Tibial nerve (tissue), 4 donors: ENCODE measurements around the gene TMEM82. TPM values are rescaled to one million over a fixed set of nuclear protein-coding genes. Genes with fewer than 3 reads are reported as not detected.

Source experiments
- DNase-seq, 2 donors: peaks; one replicate each; pipeline ENCODE4 v3.0.0-alpha.2; 2019; ENCODE audit warnings: low spot score in 2 of 2
- H3K27ac ChIP-seq, 4 donors: fragments of 200-600 bp; sonication (generic) in 3 of 4; one replicate each; pipeline ENCODE4 v1.5.1; 2017 to 2019; ENCODE audit warnings: mild to moderate bottlenecking in 1 of 4
- H3K27me3 ChIP-seq, 2 donors: fragments of 200-600 bp; sonication (generic) in 1 of 2; one replicate each; pipeline versions ENCODE4 v1.5.1 to v1.6.0; 2017 to 2019
- H3K36me3 ChIP-seq, 3 donors: fragments of 200-600 bp; sonication (generic); one replicate each; pipeline ENCODE4 v1.5.1; 2018 to 2019
- H3K4me1 ChIP-seq, 4 donors: fragments of 200-600 bp; sonication (generic) in 3 of 4; one replicate each; pipeline ENCODE4 v1.5.1; 2017 to 2019
- H3K4me3 ChIP-seq, 4 donors: fragments of 200-600 bp; sonication (generic) in 3 of 4; one replicate each; pipeline ENCODE4 v1.5.1; 2017 to 2019; ENCODE audit warnings: mild to moderate bottlenecking in 1 of 4, moderate library complexity in 1 of 4
- H3K9me3 ChIP-seq, 4 donors: fragments of 200-600 bp; sonication (generic) in 3 of 4; one replicate each; pipeline ENCODE4 v1.5.1; 2017 to 2019
- CTCF ChIP-seq, 5 experiments: fragments of 200-600 bp in 3 of 5; fragments of 450-650 bp in 2 of 5; sonication (generic) in 3 of 5; IDR thresholded peaks; one replicate each; pipeline ENCODE4 v1.5.1; 2016 to 2019; ENCODE audit warnings: antibody characterized with exemption in 5 of 5, mild to moderate bottlenecking in 3 of 5, moderate library complexity in 2 of 5
- EP300 ChIP-seq, 2 donors: sonication (generic); formaldehyde crosslinking; IDR thresholded peaks; one replicate each; pipeline ENCODE4 v1.6.1; 2017; ENCODE audit warnings: antibody characterized with exemption in 2 of 2, mild to moderate bottlenecking in 1 of 2
- POLR2A ChIP-seq, 2 donors: fragments of 450-650 bp; IDR thresholded peaks; one replicate each; pipeline ENCODE4 v1.6.1; 2017; ENCODE audit warnings: antibody characterized with exemption in 2 of 2, mild to moderate bottlenecking in 2 of 2, moderate library complexity in 2 of 2
- WGBS, 2 donors: methylation state at CpG; one replicate each; pipeline ENCODE4 v1.1.5; 2018; 5-methylcytosine and 5-hydroxymethylcytosine counted together
- total RNA-seq, 4 donors: library from RNA; depleted of rRNA; stranded (reverse); fragments of >200 nt; gene quantifications; one replicate each; pipeline ENCODE4 v1.1.0, GENCODE V29; 2016

TMEM82 gene
- total RNA-seq, 4 donors from 2014 or later = not detected

DNA sequence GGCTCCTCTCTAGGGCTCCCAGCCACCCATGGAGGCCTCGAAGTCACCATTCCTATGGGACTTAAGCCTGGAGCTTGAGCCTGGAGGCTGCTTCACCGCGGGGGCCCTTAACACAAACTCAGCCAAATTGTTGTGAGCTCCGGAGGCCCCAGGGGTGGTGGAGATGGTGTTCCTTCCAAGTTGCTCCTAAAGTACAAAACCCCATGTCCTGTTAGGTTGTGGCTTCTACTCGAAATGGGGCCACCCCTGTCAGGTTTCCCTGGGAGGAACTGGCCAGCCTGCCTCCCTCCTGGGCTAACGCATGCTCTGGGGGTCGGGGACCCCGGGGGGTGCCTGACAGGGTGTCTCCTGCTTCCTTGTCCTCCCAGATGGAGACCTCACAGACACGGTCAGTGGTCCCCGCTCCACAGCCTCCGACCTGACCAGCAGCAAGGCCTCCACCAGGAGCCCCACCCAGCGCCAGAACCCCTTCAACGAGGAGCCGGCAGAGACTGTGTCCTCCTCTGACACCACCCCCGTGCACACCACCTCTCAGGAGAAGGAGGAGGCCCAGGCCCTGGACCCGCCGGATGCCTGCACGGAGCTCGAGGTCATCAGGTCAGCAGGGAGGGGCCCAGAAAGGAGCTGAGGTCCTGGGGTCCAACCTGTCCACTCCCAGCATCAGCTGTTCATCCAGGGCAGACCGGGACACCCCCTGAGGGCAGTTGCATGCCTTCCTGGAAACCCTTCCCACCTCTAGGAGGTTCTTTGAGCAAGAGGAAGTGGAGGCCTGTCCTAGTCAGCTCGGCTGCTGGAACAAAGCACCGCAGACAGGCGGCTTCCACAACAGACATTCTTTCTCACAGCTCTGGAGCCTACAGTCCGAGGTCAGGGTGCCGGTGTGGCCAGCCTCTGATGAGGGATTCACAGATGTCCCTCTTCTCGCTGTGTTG lies 17.1 kb upstream of the TMEM82 start:
- TF ChIP-seq EP300 (IDR thresholded peaks at IDR 0.05) (no peak), CTCF (IDR thresholded peaks at IDR 0.05) (no peak), POLR2A (IDR thresholded peaks at IDR 0.05) (no peak)
- H3K4me1 ChIP-seq = peaks cover 0 to 24% (median 0%) of the 10 kb centered on the region in 4 donors
- H3K27ac ChIP-seq = peak overlapping the region in 2 of 4 donors; percentile 32 to 43
- WGBS, 2 donors = 56 to 70% methylated on average over 15 to 18 of the region's 26 CpGs
- H3K4me3 ChIP-seq = no peak overlapping the region
- no peak for DNase-seq
- no peaks in the 10 kb centered on the region for H3K9me3 ChIP-seq
- H3K27me3 ChIP-seq = no peaks in the 10 kb centered on the region
- H3K36me3 ChIP-seq = peaks cover 2 to 100% (median 41%) of the 10 kb centered on the region in 3 donors

- 78 to 87% methylated on average over 3 to 9 of the region's 9 CpGs for WGBS, 2 donors
- TF ChIP-seq EP300 (IDR thresholded peaks at IDR 0.05) (no peak), CTCF (IDR thresholded peaks at IDR 0.05) (no peak), POLR2A (IDR thresholded peaks at IDR 0.05) (no peak)
- no peak for DNase-seq
- Histone ChIP-seq H3K27me3 (no peaks in the 10 kb centered on the region), H3K27ac (peak overlapping the region in 2 of 4 donors; percentile 32 to 43), H3K4me1 (peaks cover 0 to 24% (median 0%) of the 10 kb centered on the region in 4 donors), H3K9me3 (no peaks in the 10 kb centered on the region), H3K36me3 (peaks cover 2 to 100% (median 50%) of the 10 kb centered on the region in 3 donors), H3K4me3 (no peak overlapping the region)
These were observed 15.8 kb upstream of the TMEM82 start for GRCh38 chr1:15726508-15726907.

- WGBS, 2 donors = 70 to 73% methylated on average over 21 of the region's 21 CpGs
- no peak for DNase-seq
- Histone ChIP-seq H3K36me3 (peaks cover 2 to 100% (median 50%) of the 10 kb centered on the region in 3 donors), H3K27me3 (no peaks in the 10 kb centered on the region), H3K27ac (peak overlapping the region in 2 of 4 donors; percentile 32 to 43), H3K4me1 (peaks cover 0 to 24% (median 0%) of the 10 kb centered on the region in 4 donors), H3K4me3 (no peak overlapping the region), H3K9me3 (no peaks in the 10 kb centered on the region)
- no peak for TF ChIP-seq CTCF (IDR thresholded peaks at IDR 0.05)
- no peak for TF ChIP-seq POLR2A (IDR thresholded peaks at IDR 0.05)
- TF ChIP-seq EP300 (IDR thresholded peaks at IDR 0.05) = no peak
These were observed 15.3 kb upstream of the TMEM82 start for GRCh38 chr1:15727021-15727420.

DNA sequence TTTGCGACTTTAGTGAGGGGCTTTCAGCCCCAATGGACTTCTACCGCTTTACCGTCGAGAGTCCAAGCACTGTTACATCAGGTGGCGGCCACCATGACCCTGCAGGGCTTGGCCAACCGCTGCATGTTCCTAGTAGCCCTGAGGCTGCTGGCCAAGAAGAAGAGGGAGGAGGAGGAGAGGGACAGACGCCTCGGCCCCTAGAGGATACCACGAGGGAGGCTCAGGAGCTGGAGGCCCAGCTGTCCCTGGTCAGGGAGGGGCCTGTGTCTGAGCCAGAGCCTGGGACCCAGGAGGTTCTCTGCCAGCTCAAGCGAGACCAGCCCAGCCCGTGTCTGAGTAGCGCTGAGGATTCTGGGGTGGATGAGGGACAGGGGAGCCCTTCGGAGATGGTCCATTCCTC lies 14.9 kb upstream of the TMEM82 start:
- no peak for DNase-seq
- H3K9me3 ChIP-seq = no peaks in the 10 kb centered on the region
- no peak overlapping the region for H3K4me3 ChIP-seq
- no peak overlapping the region for H3K27ac ChIP-seq
- H3K4me1 ChIP-seq = peaks cover 0 to 24% (median 0%) of the 10 kb centered on the region in 4 donors
- H3K27me3 ChIP-seq = no peaks in the 10 kb centered on the region
- TF ChIP-seq EP300 (IDR thresholded peaks at IDR 0.05) = no peak
- TF ChIP-seq CTCF (IDR thresholded peaks at IDR 0.05) = no peak
- no peak for TF ChIP-seq POLR2A (IDR thresholded peaks at IDR 0.05)
- peaks cover 2 to 100% (median 52%) of the 10 kb centered on the region in 3 donors for H3K36me3 ChIP-seq
- 72 to 81% methylated on average over 10 to 13 of the region's 13 CpGs for WGBS, 2 donors
